Esophagus (tissue), 2 donors: ENCODE results near the gene MYOG. TPM values are rescaled to one million over a fixed set of nuclear protein-coding genes. Genes with fewer than 3 reads are reported as not detected.

Source experiments
- H3K27ac ChIP-seq, 2 donors: one replicate each; pipeline ENCODE4 v1.5.1; 2013; ENCODE audit warnings: low read depth in 2 of 2, mild to moderate bottlenecking in 2 of 2, inconsistent platforms in 1 of 2, low read length in 1 of 2, moderate library complexity in 1 of 2
- H3K27me3 ChIP-seq, 2 donors: one replicate each; pipeline ENCODE4 v1.6.1; 2013; ENCODE audit warnings: low read length in 2 of 2, control low read depth in 1 of 2, mild to moderate bottlenecking in 1 of 2; ENCODE audit not compliant: insufficient read depth in 2 of 2, control insufficient read depth in 1 of 2
- H3K36me3 ChIP-seq, 2 donors: one replicate each; pipeline ENCODE4 v1.6.1; 2013; ENCODE audit warnings: low read length in 1 of 2; ENCODE audit not compliant: control insufficient read depth in 2 of 2, insufficient read depth in 2 of 2
- H3K4me1 ChIP-seq, 2 donors: one replicate each; pipeline ENCODE4 v1.6.1; 2013; ENCODE audit warnings: low read length in 1 of 2; ENCODE audit not compliant: control insufficient read depth in 2 of 2, insufficient read depth in 2 of 2
- H3K4me3 ChIP-seq, 2 donors: one replicate each; pipeline ENCODE4 v1.5.1; 2013; ENCODE audit warnings: low read length in 2 of 2, mild to moderate bottlenecking in 2 of 2, low read depth in 1 of 2, moderate library complexity in 1 of 2
- H3K9me3 ChIP-seq, 2 donors: one replicate each; pipeline ENCODE4 v1.6.1; 2013; ENCODE audit warnings: mild to moderate bottlenecking in 2 of 2, low read depth in 1 of 2, low read length in 1 of 2, moderate library complexity in 1 of 2; ENCODE audit not compliant: control insufficient read depth in 2 of 2, insufficient read depth in 1 of 2
- WGBS, 2 donors: extraction: QIAGEN DNeasy Blood & Tissue Kit; methylation state at CpG; one replicate each; pipeline ENCODE4 v1.1.7; 2013; 5-methylcytosine and 5-hydroxymethylcytosine counted together
- polyA plus RNA-seq, 2 donors: library from polyadenylated mRNA; stranded (reverse); fragments of 200-250 nt; gene quantifications; one replicate each; pipeline ENCODE4 v1.2.3, GENCODE V29; 2013
- donor health status: healthy with polysubstance abuse.
- donor health status: Bipolar disorder and iron deficiency.

Gene MYOG
- polyA plus RNA-seq, 2 donors: not detected

- Histone ChIP-seq H3K4me3 (no peak overlapping the region), H3K27ac (no peak overlapping the region), H3K36me3 (no peaks in the 10 kb centered on the region), H3K4me1 (no peaks in the 10 kb centered on the region), H3K27me3 (no peaks in the 10 kb centered on the region), H3K9me3 (no peaks in the 10 kb centered on the region)
- 63 to 80% methylated on average over 1 of the region's 1 CpG for WGBS, 2 donors
Measured at GRCh38 chr1:203058676-203058935, 27.2 kb downstream of the MYOG start.

GRCh38 chr1:203057911-203058675 lies 27.7 kb downstream of the MYOG start:
- H3K36me3 ChIP-seq: no peaks in the 10 kb centered on the region
- no peaks in the 10 kb centered on the region for H3K27me3 ChIP-seq
- no peak overlapping the region for H3K27ac ChIP-seq
- H3K4me1 ChIP-seq: no peaks in the 10 kb centered on the region
- 52 to 53% methylated on average over 9 to 10 of the region's 10 CpGs for WGBS, 2 donors
- H3K9me3 ChIP-seq: no peaks in the 10 kb centered on the region
- H3K4me3 ChIP-seq: no peak overlapping the region

- Histone ChIP-seq H3K4me1 (no peaks in the 10 kb centered on the region), H3K9me3 (no peaks in the 10 kb centered on the region)
Measured at GRCh38 chr1:203056516-203056915, 29.3 kb downstream of the MYOG start.

GRCh38 chr1:203056012-203056411 lies 29.8 kb downstream of the MYOG start:
- Histone ChIP-seq H3K4me3 (no peak overlapping the region), H3K4me1 (no peaks in the 10 kb centered on the region), H3K36me3 (no peaks in the 10 kb centered on the region), H3K27ac (no peak overlapping the region), H3K27me3 (no peaks in the 10 kb centered on the region), H3K9me3 (no peaks in the 10 kb centered on the region)
- WGBS, 2 donors: 86% methylated on average over 7 of the region's 7 CpGs

More at GRCh38 chr1:203056516-203056915, 29.3 kb downstream of the MYOG start:
- H3K36me3 ChIP-seq: no peaks in the 10 kb centered on the region
- 92 to 95% methylated on average over 6 of the region's 6 CpGs for WGBS, 2 donors
- H3K27ac ChIP-seq: no peak overlapping the region
- H3K27me3 ChIP-seq: no peaks in the 10 kb centered on the region
- H3K4me3 ChIP-seq: no peak overlapping the region

GRCh38 chr1:203055161-203055799 lies 30.5 kb downstream of the MYOG start:
- no peak overlapping the region for H3K4me3 ChIP-seq
- H3K9me3 ChIP-seq: no peaks in the 10 kb centered on the region
- H3K27me3 ChIP-seq: no peaks in the 10 kb centered on the region
- H3K4me1 ChIP-seq: no peaks in the 10 kb centered on the region
- H3K27ac ChIP-seq: no peak overlapping the region
- 91 to 93% methylated on average over 24 of the region's 24 CpGs for WGBS, 2 donors
- no peaks in the 10 kb centered on the region for H3K36me3 ChIP-seq

GRCh38 chr1:203054642-203055041 lies 31.2 kb downstream of the MYOG start:
- H3K27me3 ChIP-seq: no peaks in the 10 kb centered on the region
- H3K9me3 ChIP-seq: no peaks in the 10 kb centered on the region
- WGBS, 2 donors: 85 to 87% methylated on average over 5 of the region's 5 CpGs
- H3K4me1 ChIP-seq: no peaks in the 10 kb centered on the region
- H3K36me3 ChIP-seq: no peaks in the 10 kb centered on the region
- H3K4me3 ChIP-seq: no peak overlapping the region
- no peak overlapping the region for H3K27ac ChIP-seq

- WGBS, 2 donors: 56 to 62% methylated on average over 1 of the region's 1 CpG
- no peaks in the 10 kb centered on the region for H3K9me3 ChIP-seq
- H3K27me3 ChIP-seq: no peaks in the 10 kb centered on the region
- no peak overlapping the region for H3K4me3 ChIP-seq
- no peak overlapping the region for H3K27ac ChIP-seq
- no peaks in the 10 kb centered on the region for H3K4me1 ChIP-seq
- no peaks in the 10 kb centered on the region for H3K36me3 ChIP-seq
Measured at GRCh38 chr1:203054184-203054583, 31.6 kb downstream of the MYOG start.

- H3K4me3 ChIP-seq: no peak overlapping the region
- H3K9me3 ChIP-seq: no peaks in the 10 kb centered on the region
- no peak overlapping the region for H3K27ac ChIP-seq
- WGBS, 2 donors: 85 to 92% methylated on average over 3 of the region's 3 CpGs
- H3K27me3 ChIP-seq: no peaks in the 10 kb centered on the region
- H3K4me1 ChIP-seq: no peaks in the 10 kb centered on the region
- H3K36me3 ChIP-seq: no peaks in the 10 kb centered on the region
Measured at GRCh38 chr1:203052601-203053000, 33.2 kb downstream of the MYOG start.

GRCh38 chr1:203051841-203052324 lies 33.9 kb downstream of the MYOG start:
- H3K27me3 ChIP-seq: no peaks in the 10 kb centered on the region
- 57 to 58% methylated on average over 20 of the region's 20 CpGs for WGBS, 2 donors
- no peak overlapping the region for H3K27ac ChIP-seq
- no peaks in the 10 kb centered on the region for H3K9me3 ChIP-seq
- no peaks in the 10 kb centered on the region for H3K4me1 ChIP-seq
- H3K4me3 ChIP-seq: no peak overlapping the region
- H3K36me3 ChIP-seq: no peaks in the 10 kb centered on the region

- Histone ChIP-seq H3K27me3 (no peaks in the 10 kb centered on the region), H3K36me3 (no peaks in the 10 kb centered on the region), H3K27ac (no peak overlapping the region), H3K4me1 (no peaks in the 10 kb centered on the region), H3K9me3 (no peaks in the 10 kb centered on the region), H3K4me3 (no peak overlapping the region)
- 81 to 84% methylated on average over 4 of the region's 4 CpGs for WGBS, 2 donors
Measured at GRCh38 chr1:203050826-203051225, 35.0 kb downstream of the MYOG start.
